Osteoblast (primary cell): ENCODE data around the gene GCK. TPM values are rescaled to one million over a fixed set of nuclear protein-coding genes. Genes with fewer than 3 reads are reported as not detected.

Source experiments
- DNase-seq: peaks from one replicate; pipeline ENCODE4 v3.0.0; 2011; ENCODE audit warnings: low spot score, mixed read lengths; ENCODE audit not compliant: insufficient read length; ENCODE audit errors: missing footprints
- H2AFZ ChIP-seq: 2 replicates; pipeline ENCODE4 v1.6.0; 2011; ENCODE audit warnings: mild to moderate bottlenecking, low read length
- H3K27ac ChIP-seq: 2 replicates; pipeline ENCODE4 v1.5.1; 2011; ENCODE audit warnings: mild to moderate bottlenecking, low read depth, low read length, moderate library complexity
- H3K27me3 ChIP-seq: 2 replicates; pipeline ENCODE4 v1.6.0; 2012; ENCODE audit warnings: mild to moderate bottlenecking, control low read depth, inconsistent platforms, low read length, moderate library complexity; ENCODE audit not compliant: insufficient read depth
- H3K36me3 ChIP-seq: 2 replicates; pipeline ENCODE4 v1.5.1; 2011; ENCODE audit warnings: mild to moderate bottlenecking, low read length, control low read depth, moderate library complexity; ENCODE audit not compliant: insufficient read depth
- H3K4me1 ChIP-seq: 2 replicates; pipeline ENCODE4 v1.5.1; 2011; ENCODE audit warnings: mild to moderate bottlenecking, low read length, control low read depth, moderate library complexity; ENCODE audit not compliant: insufficient read depth
- H3K4me2 ChIP-seq: 2 replicates; pipeline ENCODE4 v1.6.0; 2011; ENCODE audit warnings: mild to moderate bottlenecking, low read length; ENCODE audit not compliant: insufficient read depth
- H3K4me3 ChIP-seq: fragments of 200-600 bp; sonication (generic); 3 replicates; pipeline ENCODE4 v1.5.1; 2012; ENCODE audit warnings: mild to moderate bottlenecking, low read length, inconsistent platforms; ENCODE audit not compliant: insufficient read depth
- H3K79me2 ChIP-seq: 2 replicates; pipeline ENCODE4 v1.6.0; 2012; ENCODE audit warnings: mild to moderate bottlenecking, low read length, control low read depth, inconsistent platforms; ENCODE audit not compliant: insufficient read depth
- H3K9me3 ChIP-seq: 2 replicates; pipeline ENCODE4 v1.5.1; 2011; ENCODE audit warnings: low read depth, low read length, control low read depth
- H4K20me1 ChIP-seq: 2 replicates; pipeline ENCODE4 v1.6.0; 2012; ENCODE audit warnings: mild to moderate bottlenecking, low read length, control low read depth; ENCODE audit not compliant: insufficient read depth
- CTCF ChIP-seq: IDR thresholded peaks from 2 replicates; pipeline ENCODE4 v1.5.1; 2011; ENCODE audit warnings: mild to moderate bottlenecking, low read depth, low read length, moderate library complexity; ENCODE audit errors: extremely low read depth
- total RNA-seq: library from RNA; depleted of rRNA; stranded (reverse); fragments of >200 nt; gene quantifications from 2 replicates; pipeline ENCODE4 v1.2.3, GENCODE V29; 2012

Gene GCK
- total RNA-seq, 1 donor: not detected

- DNase-seq: no peak
- H2AFZ ChIP-seq: no peak overlapping the region
- H3K9me3 ChIP-seq: no peaks in the 10 kb centered on the region
- H3K36me3 ChIP-seq: no peaks in the 10 kb centered on the region
- H3K79me2 ChIP-seq: no peaks in the 10 kb centered on the region
- no peak overlapping the region for H3K27ac ChIP-seq
- H3K4me3 ChIP-seq: no peak overlapping the region
- no peaks in the 10 kb centered on the region for H4K20me1 ChIP-seq
- H3K27me3 ChIP-seq: peaks cover 18% of the 10 kb centered on the region
- no peaks in the 10 kb centered on the region for H3K4me1 ChIP-seq
- no peak for TF ChIP-seq CTCF
- H3K4me2 ChIP-seq: no peak overlapping the region
Measured at GRCh38 chr7:44194069-44194468, 4.8 kb upstream of the GCK start.

GRCh38 chr7:44193011-44193802, 4.0 kb upstream of the GCK start:
- no peaks in the 10 kb centered on the region for H3K36me3 ChIP-seq

GRCh38 chr7:44191171-44191570, 1.9 kb upstream of the GCK start:
- Histone ChIP-seq H3K27ac (no peak overlapping the region), H3K4me1 (no peaks in the 10 kb centered on the region), H3K9me3 (no peaks in the 10 kb centered on the region), H3K79me2 (no peaks in the 10 kb centered on the region), H3K4me3 (no peak overlapping the region), H2AFZ (no peak overlapping the region), H4K20me1 (no peaks in the 10 kb centered on the region), H3K27me3 (peaks cover 14% of the 10 kb centered on the region), H3K36me3 (no peaks in the 10 kb centered on the region), H3K4me2 (no peak overlapping the region)
- DNase-seq: no peak
- no peak for TF ChIP-seq CTCF

More at GRCh38 chr7:44193011-44193802, 4.0 kb upstream of the GCK start:
- no peaks in the 10 kb centered on the region for H3K79me2 ChIP-seq
- H3K4me3 ChIP-seq: no peak overlapping the region
- H3K4me2 ChIP-seq: no peak overlapping the region
- no peaks in the 10 kb centered on the region for H4K20me1 ChIP-seq
- H3K4me1 ChIP-seq: no peaks in the 10 kb centered on the region
- TF ChIP-seq CTCF: no peak
- no peak overlapping the region for H3K27ac ChIP-seq
- no peak for DNase-seq
- H3K9me3 ChIP-seq: no peaks in the 10 kb centered on the region
- H2AFZ ChIP-seq: no peak overlapping the region
- H3K27me3 ChIP-seq: peaks cover 19% of the 10 kb centered on the region

- H3K4me2 ChIP-seq: no peak overlapping the region
- no peak overlapping the region for H3K4me3 ChIP-seq
- no peak overlapping the region for H2AFZ ChIP-seq
- H3K27ac ChIP-seq: no peak overlapping the region
- no peaks in the 10 kb centered on the region for H3K79me2 ChIP-seq
- H3K36me3 ChIP-seq: no peaks in the 10 kb centered on the region
- peaks cover 14% of the 10 kb centered on the region for H3K27me3 ChIP-seq
- no peaks in the 10 kb centered on the region for H3K9me3 ChIP-seq
- H3K4me1 ChIP-seq: peaks cover 1% of the 10 kb centered on the region
- TF ChIP-seq CTCF: no peak
- no peaks in the 10 kb centered on the region for H4K20me1 ChIP-seq
- DNase-seq: no peak
Measured at GRCh38 chr7:44189993-44190872, 994 bp upstream of the GCK start.
